Left ventricle myocardium inferior (tissue), 1 donor: ENCODE measurements around the gene DNM3. TPM values are rescaled to one million over a fixed set of nuclear protein-coding genes. Genes with fewer than 3 reads are reported as not detected.

ENCODE experiments used
- DNase-seq: peaks from one replicate; pipeline ENCODE4 v3.0.0-alpha.2; 2020
- H3K27ac ChIP-seq: fragments of 200-600 bp; replicated peaks from 2 replicates; pipeline ENCODE4 v1.8.0; 2021
- H3K27me3 ChIP-seq: fragments of 200-600 bp; 2 replicates; pipeline ENCODE4 v1.8.0; 2021; ENCODE audit warnings: low read depth
- H3K36me3 ChIP-seq: fragments of 200-600 bp; 2 replicates; pipeline ENCODE4 v1.8.0; 2021
- H3K4me1 ChIP-seq: fragments of 200-600 bp; 2 replicates; pipeline ENCODE4 v1.8.0; 2021
- H3K4me3 ChIP-seq: fragments of 200-600 bp; 2 replicates; pipeline ENCODE4 v1.8.0; 2021; ENCODE audit warnings: mild to moderate bottlenecking, moderate library complexity
- H3K9me3 ChIP-seq: fragments of 200-600 bp; replicated peaks from 2 replicates; pipeline ENCODE4 v1.8.0; 2021
- CTCF ChIP-seq: fragments of 200-600 bp; IDR thresholded peaks from 2 replicates; pipeline ENCODE4 v1.8.0; 2021; ENCODE audit warnings: antibody characterized with exemption, mild to moderate bottlenecking, borderline replicate concordance
- intact Hi-C: fragments of 100-400 bp; cut with micrococcal nuclease; formaldehyde crosslinking; loops from one replicate; pipeline ENCODE4 v1.11.0; 2022
- total RNA-seq: library from RNA; stranded (reverse); fragmentation: NEBNext Ultra II Directional; extraction: Animal tissue kit (Norgen Biotek cat#: 25700); gene quantifications from one replicate; pipeline ENCODE4 v1.2.1, GENCODE V29; 2021
- donor health status: DM: no; HTN: yes; CAD: no; lungs with severe emphysema.

Gene DNM3
- total RNA-seq, 1 donor from 2014 or later: 1.2 TPM

GRCh38 chr1:172287208-172287607 is 445.9 kb downstream of the DNM3 start:
- TF ChIP-seq CTCF: no peak
- Histone ChIP-seq H3K9me3 (no peaks in the 10 kb centered on the region), H3K36me3 (no peaks in the 10 kb centered on the region), H3K27me3 (no peaks in the 10 kb centered on the region), H3K27ac (peak overlapping the region; percentile 71), H3K4me1 (peaks cover 28% of the 10 kb centered on the region), H3K4me3 (no peak overlapping the region)
- intact Hi-C loops: no loop called here
- DNase-seq: peak; percentile 60

DNA sequence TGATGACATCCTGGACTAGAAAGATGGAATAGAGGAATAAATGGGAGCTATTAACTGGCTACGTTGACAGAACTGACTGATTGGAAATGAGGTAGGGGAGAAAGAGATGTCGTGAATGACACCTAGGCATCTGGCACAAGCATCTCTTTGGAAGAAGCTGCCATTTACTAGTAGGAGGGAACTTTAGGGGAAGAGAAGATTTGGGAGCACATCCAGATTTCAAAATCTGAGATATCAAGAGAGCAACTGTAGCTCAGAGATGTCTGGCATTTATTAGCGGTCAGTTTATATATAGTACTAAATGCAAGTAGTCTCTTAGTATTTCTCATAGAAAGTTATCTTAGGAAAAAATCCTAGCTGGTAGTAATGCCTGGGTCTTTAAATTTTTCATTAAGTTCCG is 447.3 kb downstream of the DNM3 start:
- no peaks in the 10 kb centered on the region for H3K9me3 ChIP-seq
- no peaks in the 10 kb centered on the region for H3K27me3 ChIP-seq
- peaks cover 28% of the 10 kb centered on the region for H3K4me1 ChIP-seq
- DNase-seq: no peak
- no peak for TF ChIP-seq CTCF
- H3K4me3 ChIP-seq: no peak overlapping the region
- H3K27ac ChIP-seq: no peak overlapping the region
- H3K36me3 ChIP-seq: no peaks in the 10 kb centered on the region
- intact Hi-C loops: no loop called here

DNA sequence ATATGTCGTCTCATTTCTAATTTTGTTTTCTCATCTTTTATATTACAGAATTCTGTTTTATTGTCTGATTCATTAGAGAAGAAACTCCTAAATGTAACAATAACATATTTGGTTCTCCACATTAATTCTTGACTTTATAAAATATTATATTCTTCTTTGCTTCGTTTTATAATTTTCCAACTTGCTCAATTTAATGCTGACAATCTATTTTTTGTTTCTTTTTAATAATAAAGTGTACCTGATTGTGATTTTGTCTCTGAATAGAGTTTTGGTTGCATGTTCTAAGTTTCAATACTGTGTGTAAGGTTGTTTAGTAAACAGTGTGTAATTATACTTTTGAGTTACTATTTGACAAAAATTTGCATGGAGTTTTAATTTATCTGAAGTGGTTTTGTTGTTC is 448.1 kb downstream of the DNM3 start:
- H3K9me3 ChIP-seq: no peaks in the 10 kb centered on the region
- H3K27ac ChIP-seq: no peak overlapping the region
- no peak for TF ChIP-seq CTCF
- no peak overlapping the region for H3K4me3 ChIP-seq
- peaks cover 28% of the 10 kb centered on the region for H3K4me1 ChIP-seq
- intact Hi-C loops: no loop called here
- H3K27me3 ChIP-seq: no peaks in the 10 kb centered on the region
- DNase-seq: no peak
- H3K36me3 ChIP-seq: no peaks in the 10 kb centered on the region

GRCh38 chr1:172292840-172293239 is 451.5 kb downstream of the DNM3 start:
- H3K36me3 ChIP-seq: no peaks in the 10 kb centered on the region
- peaks cover 12% of the 10 kb centered on the region for H3K4me1 ChIP-seq
- no peak for DNase-seq
- H3K9me3 ChIP-seq: no peaks in the 10 kb centered on the region
- intact Hi-C loops: no loop called here
- no peaks in the 10 kb centered on the region for H3K27me3 ChIP-seq
- TF ChIP-seq CTCF: no peak
- no peak overlapping the region for H3K4me3 ChIP-seq
- no peak overlapping the region for H3K27ac ChIP-seq

DNA sequence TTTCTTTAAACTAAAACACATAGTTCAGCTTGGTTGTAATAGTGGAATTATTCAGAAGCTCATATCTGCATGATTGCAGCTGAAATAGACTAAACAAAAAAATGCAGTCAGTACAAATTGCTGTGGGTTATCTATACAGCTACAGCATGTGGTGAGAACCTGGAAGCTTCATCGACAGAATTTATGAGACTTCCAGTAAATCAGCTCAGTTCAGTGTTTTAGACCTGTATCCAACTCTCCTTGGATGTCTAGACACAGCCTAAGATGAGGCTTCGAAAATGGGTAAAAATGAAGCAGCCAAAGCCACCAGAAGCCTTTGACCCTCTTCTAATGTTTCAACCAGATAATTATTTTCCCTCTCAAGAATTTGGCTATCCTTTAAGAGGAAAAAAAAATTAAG is 452.1 kb downstream of the DNM3 start:
- TF ChIP-seq CTCF: no peak
- Histone ChIP-seq H3K27me3 (no peaks in the 10 kb centered on the region), H3K4me3 (no peak overlapping the region), H3K4me1 (peaks cover 6% of the 10 kb centered on the region), H3K27ac (no peak overlapping the region), H3K36me3 (no peaks in the 10 kb centered on the region), H3K9me3 (no peaks in the 10 kb centered on the region)
- intact Hi-C loops: no loop called here
- DNase-seq: no peak

DNA sequence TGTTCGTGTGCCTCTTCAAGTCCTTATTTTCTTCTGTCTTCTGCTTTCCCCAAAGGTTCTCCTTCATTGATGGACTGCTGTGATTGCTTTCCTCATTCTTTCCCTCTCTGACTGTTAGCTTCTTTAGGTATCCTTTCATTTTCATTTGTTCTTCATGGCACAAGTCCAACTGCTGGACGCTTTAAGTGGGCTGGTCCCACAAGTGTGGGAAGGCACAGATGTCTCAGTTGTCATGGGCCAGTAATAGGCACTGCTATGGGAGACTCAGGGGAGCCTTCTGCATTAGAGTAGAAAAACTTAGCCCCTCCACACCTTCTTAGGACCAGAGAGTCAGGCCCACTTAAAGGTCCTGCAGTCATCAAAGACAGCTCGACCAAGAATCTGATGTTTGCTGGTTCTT is 456.8 kb downstream of the DNM3 start:
- H3K27ac ChIP-seq: no peak overlapping the region
- no peak for TF ChIP-seq CTCF
- H3K36me3 ChIP-seq: no peaks in the 10 kb centered on the region
- no peak overlapping the region for H3K4me3 ChIP-seq
- peaks cover 25% of the 10 kb centered on the region for H3K9me3 ChIP-seq
- no peak for DNase-seq
- H3K27me3 ChIP-seq: no peaks in the 10 kb centered on the region
- H3K4me1 ChIP-seq: no peaks in the 10 kb centered on the region
- intact Hi-C loops: no loop called here
